Measurements from ENCODE around the gene NKG7. TPM values are rescaled to one million over a fixed set of nuclear protein-coding genes. Genes with fewer than 3 reads are reported as not detected.

NKG7 gene
- polyA plus RNA-seq, 1 donor (not counting 4 experiments of a cell fraction or from before 2014, with no cell fraction given), result not detected

- peaks cover 8% of the 10 kb centered on the region for H3K4me1 ChIP-seq (ENCODE audit: control insufficient read depth, extremely low read depth, insufficient read depth, low read length)
- H3K4me2 ChIP-seq (ENCODE audit: control insufficient read depth, extremely low read depth, insufficient read depth, low read depth, low read length), result no peak overlapping the region
- H3K27me3 ChIP-seq (ENCODE audit: control insufficient read depth, extremely low read depth, insufficient read depth, low read length), result no peaks in the 10 kb centered on the region
- no peaks in the 10 kb centered on the region for H3K9me1 ChIP-seq (ENCODE audit: control insufficient read depth, extremely low read depth, insufficient read depth, low read length)
- H3K27ac ChIP-seq (ENCODE audit: control insufficient read depth, insufficient read depth, low read length), result no peak overlapping the region
- no peak overlapping the region for H2AFZ ChIP-seq (ENCODE audit: control insufficient read depth, low read length)
- no peaks in the 10 kb centered on the region for H3K9me3 ChIP-seq (ENCODE audit: control insufficient read depth, low read depth, low read length)
- H3K4me3 ChIP-seq (ENCODE audit: control insufficient read depth in 2 of 3, extremely low read depth in 1 of 3, insufficient read depth in 2 of 3, low read depth in 1 of 3, low read length in 3 of 3), result no peak overlapping the region
- H3K36me3 ChIP-seq (ENCODE audit: control insufficient read depth in 2 of 2, extremely low read depth in 1 of 2, insufficient read depth in 2 of 2, low read length in 2 of 2), result peaks cover 4 to 13% of the 10 kb centered on the region in 2 experiments
- FAIRE-seq (no peak), DNase-seq (ENCODE audit: low read depth, low spot score) (no peak)
- no peaks in the 10 kb centered on the region for H3K79me2 ChIP-seq (ENCODE audit: control insufficient read depth, insufficient read depth, low read length)
- H3K9ac ChIP-seq (ENCODE audit: control insufficient read depth, extremely low read depth, insufficient read depth, low read length), result no peak overlapping the region
- H4K20me1 ChIP-seq (ENCODE audit: control insufficient read depth, extremely low read depth, insufficient read depth, low read length), result no peaks in the 10 kb centered on the region
- dilution Hi-C loops (cut with MboI; ENCODE audit: extremely low pct_ligation_motif_present, low sequenced_read_pairs), result no loop called here
- no peak for TF ChIP-seq EZH2 (IDR thresholded peaks at IDR 0.05; ENCODE audit: low read length)
- TF ChIP-seq, protein P1, sequence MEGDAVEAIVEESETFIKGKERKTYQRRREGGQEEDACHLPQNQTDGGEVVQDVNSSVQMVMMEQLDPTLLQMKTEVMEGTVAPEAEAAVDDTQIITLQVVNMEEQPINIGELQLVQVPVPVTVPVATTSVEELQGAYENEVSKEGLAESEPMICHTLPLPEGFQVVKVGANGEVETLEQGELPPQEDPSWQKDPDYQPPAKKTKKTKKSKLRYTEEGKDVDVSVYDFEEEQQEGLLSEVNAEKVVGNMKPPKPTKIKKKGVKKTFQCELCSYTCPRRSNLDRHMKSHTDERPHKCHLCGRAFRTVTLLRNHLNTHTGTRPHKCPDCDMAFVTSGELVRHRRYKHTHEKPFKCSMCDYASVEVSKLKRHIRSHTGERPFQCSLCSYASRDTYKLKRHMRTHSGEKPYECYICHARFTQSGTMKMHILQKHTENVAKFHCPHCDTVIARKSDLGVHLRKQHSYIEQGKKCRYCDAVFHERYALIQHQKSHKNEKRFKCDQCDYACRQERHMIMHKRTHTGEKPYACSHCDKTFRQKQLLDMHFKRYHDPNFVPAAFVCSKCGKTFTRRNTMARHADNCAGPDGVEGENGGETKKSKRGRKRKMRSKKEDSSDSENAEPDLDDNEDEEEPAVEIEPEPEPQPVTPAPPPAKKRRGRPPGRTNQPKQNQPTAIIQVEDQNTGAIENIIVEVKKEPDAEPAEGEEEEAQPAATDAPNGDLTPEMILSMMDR (optimal IDR thresholded peaks at IDR 0.05 in 1 of 3, IDR thresholded peaks at IDR 0.05 in 1 of 3, conservative IDR thresholded peaks at IDR 0.05 in 1 of 3; ENCODE audit: extremely low read depth in 1 of 3, insufficient read depth in 2 of 3, low read length in 3 of 3), result no peak
These were observed 29.6 kb downstream of the NKG7 start for GRCh38 chr19:51342631-51343569.

GRCh38 chr19:51341976-51342580, 30.4 kb downstream of the NKG7 start, which contains the start of gene VSIG10L:
Gene VSIG10L (minus strand): TSS chr19:51342139. CDS start chr19:51342124, 15 bp downstream.
- DNase-seq (ENCODE audit: low read depth, low spot score) (no peak), FAIRE-seq (no peak)
- Histone ChIP-seq H4K20me1 (ENCODE audit: control insufficient read depth, extremely low read depth, insufficient read depth, low read length) (no peaks in the 10 kb centered on the region), H2AFZ (ENCODE audit: control insufficient read depth, low read length) (no peak within 1 kb of the TSS), H3K4me3 (ENCODE audit: control insufficient read depth in 2 of 3, extremely low read depth in 1 of 3, insufficient read depth in 2 of 3, low read depth in 1 of 3, low read length in 3 of 3) (no peak within 1 kb of the TSS), H3K9me1 (ENCODE audit: control insufficient read depth, extremely low read depth, insufficient read depth, low read length) (no peaks in the 10 kb centered on the region), H3K4me2 (ENCODE audit: control insufficient read depth, extremely low read depth, insufficient read depth, low read depth, low read length) (no peak within 1 kb of the TSS), H3K27me3 (ENCODE audit: control insufficient read depth, extremely low read depth, insufficient read depth, low read length) (no peaks in the 10 kb centered on the region), H3K79me2 (ENCODE audit: control insufficient read depth, insufficient read depth, low read length) (no peaks in the 10 kb centered on the region), H3K9me3 (ENCODE audit: control insufficient read depth, low read depth, low read length) (no peaks in the 10 kb centered on the region), H3K27ac (ENCODE audit: control insufficient read depth, insufficient read depth, low read length) (no peak within 1 kb of the TSS), H3K36me3 (ENCODE audit: control insufficient read depth in 2 of 2, extremely low read depth in 1 of 2, insufficient read depth in 2 of 2, low read length in 2 of 2) (peaks cover 4 to 13% of the 10 kb centered on the region in 2 experiments), H3K4me1 (ENCODE audit: control insufficient read depth, extremely low read depth, insufficient read depth, low read length) (peaks cover 8% of the 10 kb centered on the region), H3K9ac (ENCODE audit: control insufficient read depth, extremely low read depth, insufficient read depth, low read length) (no peak within 1 kb of the TSS)
- dilution Hi-C loops (cut with MboI; ENCODE audit: extremely low pct_ligation_motif_present, low sequenced_read_pairs), result no loop called here
- TF ChIP-seq, protein P1 (optimal IDR thresholded peaks at IDR 0.05 in 1 of 3, IDR thresholded peaks at IDR 0.05 in 1 of 3, conservative IDR thresholded peaks at IDR 0.05 in 1 of 3; ENCODE audit: extremely low read depth in 1 of 3, insufficient read depth in 2 of 3, low read length in 3 of 3), result no peak
- no peak for TF ChIP-seq EZH2 (IDR thresholded peaks at IDR 0.05; ENCODE audit: low read length)
